GM19463 (cell line): Measurements from ENCODE around the gene ACTMAP.

Experiments
- ATAC-seq: cut with Tn5 transposase; IDR thresholded peaks from one replicate; pipeline ENCODE4 v1.9.1; 2021; ENCODE audit warnings: mild to moderate bottlenecking, moderate library complexity; ENCODE audit not compliant: unreplicated experiment

ACTMAP gene

GRCh38 chr19:40721936-40722661 is 28.2 kb downstream of the ACTMAP start:
- no peak for ATAC-seq

GRCh38 chr19:40721140-40721486 is 29.2 kb downstream of the ACTMAP start:
- no peak for ATAC-seq

GRCh38 chr19:40719414-40719894 is 30.8 kb downstream of the ACTMAP start:
- no peak for ATAC-seq

DNA sequence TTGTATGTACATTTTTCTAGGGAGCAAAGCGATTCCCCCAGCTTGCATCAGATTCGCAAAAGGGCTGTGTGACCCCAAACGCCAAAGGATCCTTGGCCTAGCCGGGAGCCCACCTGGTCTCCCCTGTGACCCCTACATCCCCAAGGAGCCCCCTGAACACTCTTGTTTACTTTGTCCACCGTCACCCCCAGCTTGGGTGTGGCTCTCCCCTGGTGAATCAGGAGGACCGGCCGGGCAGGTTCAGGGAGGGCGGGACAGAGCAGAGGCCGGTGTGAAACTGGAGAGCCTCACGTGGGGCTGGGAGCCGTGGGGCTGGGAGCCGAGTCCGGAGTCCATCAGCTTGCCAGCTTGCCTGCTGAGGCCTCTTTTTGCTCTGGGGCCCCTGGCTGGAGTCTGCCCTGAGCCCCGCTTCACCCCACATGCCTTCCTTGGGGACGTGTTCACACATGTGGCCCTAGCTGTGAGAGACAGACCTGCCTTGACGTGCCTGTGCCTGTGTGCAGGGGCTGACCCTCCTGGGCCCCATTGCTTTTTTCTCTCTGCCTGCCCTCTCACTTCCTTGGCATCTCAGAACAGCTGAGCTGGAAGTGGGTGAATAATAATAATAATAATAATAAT is 31.4 kb downstream of the ACTMAP start:
- ATAC-seq: no peak

GRCh38 chr19:40717880-40718773 is 32.1 kb downstream of the ACTMAP start:
- no peak for ATAC-seq

DNA sequence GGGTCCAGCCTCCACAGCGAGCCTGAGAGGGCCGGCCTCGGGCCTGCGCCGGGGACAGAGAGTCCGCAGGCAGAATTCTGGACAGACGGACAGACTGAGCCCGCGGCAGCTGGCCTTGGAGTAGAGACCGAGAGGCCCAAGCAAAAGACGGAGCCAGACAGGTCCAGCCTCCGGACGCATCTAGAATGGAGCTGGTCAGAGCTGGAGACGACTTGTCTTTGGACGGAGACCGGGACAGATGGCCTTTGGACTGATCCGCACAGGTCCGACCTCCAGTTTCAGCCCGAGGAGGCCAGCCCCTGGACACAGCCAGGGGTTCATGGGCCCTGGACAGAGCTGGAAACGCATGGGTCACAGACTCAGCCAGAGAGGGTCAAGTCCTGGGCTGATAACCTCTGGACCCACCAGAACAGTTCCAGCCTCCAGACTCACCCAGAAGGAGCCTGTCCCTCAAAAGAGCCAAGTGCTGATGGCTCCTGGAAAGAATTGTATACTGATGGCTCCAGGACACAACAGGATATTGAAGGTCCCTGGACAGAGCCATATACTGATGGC is 32.9 kb downstream of the ACTMAP start:
- ATAC-seq: no peak

DNA sequence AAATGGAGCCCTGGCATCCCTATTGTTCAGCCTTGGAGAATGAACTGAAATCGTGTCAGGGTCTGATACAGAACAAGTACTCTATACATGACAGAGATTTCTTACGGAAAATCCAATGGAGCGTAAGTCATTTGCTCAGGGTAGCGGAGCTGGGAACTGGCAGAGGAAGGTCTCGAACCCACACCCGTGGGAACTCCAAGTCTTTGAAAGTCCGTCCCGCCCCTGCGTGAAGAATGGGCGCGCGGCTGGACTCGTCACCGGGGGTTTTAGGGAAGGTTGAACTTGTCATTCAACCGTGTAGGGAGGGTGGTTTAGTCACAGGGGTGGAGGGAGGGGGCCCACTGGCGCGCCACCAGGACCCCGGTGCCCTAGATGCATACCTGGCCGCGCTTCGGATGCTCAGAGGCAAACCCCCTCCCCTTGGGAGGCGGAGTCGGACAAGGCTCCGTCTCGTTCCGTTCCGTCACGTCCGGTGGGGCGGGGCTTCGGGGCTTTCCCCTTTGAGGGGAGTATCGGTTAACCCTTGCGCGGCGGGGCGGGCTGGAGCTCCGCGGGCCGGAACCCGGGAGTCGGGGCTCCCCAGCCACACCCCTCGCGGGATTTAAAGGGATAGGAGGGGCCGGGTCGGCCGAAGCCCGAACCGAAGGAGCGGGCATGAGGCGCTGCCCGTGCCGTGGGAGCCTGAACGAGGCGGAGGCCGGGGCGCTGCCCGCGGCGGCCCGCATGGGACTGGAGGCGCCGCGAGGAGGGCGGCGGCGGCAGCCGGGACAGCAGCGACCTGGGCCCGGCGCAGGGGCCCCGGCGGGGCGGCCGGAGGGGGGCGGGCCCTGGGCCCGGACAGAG is 33.6 kb downstream of the ACTMAP start, which contains the start of the genes COQ8B and ITPKC:
TSS of gene COQ8B (minus strand) at position 405 of the 843 bp plus-strand sequence. CDS start 2,254 bp downstream, outside the sequence.
TSS of gene ITPKC (plus strand) at position 631 of the 843 bp plus-strand sequence. CDS start at position 655, 24 bp downstream.
- peak; percentile 66 for ATAC-seq

DNA sequence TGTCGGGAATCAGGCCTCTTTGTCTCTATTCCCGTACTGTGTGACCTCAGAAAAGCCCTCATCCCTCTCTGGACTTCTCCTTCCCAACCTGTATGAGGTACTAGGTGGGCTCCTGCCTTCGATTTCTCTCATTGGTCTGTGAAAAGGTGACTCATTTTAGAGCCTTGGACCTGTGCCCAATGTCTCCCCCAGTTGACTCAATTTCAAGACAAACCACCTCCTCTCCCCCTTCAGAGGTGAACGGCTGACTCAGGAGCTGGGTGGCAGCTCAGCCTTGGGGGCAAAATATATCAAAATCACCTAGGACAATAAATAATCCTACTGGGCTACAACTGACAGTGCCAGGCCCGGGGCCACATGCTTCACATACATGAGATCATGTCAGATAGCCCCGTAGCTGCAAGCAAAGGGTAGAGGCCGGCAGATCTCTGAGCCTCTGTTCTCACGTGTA is 34.2 kb downstream of the ACTMAP start:
- ATAC-seq: no peak

GRCh38 chr19:40714441-40715299 is 35.6 kb downstream of the ACTMAP start:
- ATAC-seq: peak; percentile 68

DNA sequence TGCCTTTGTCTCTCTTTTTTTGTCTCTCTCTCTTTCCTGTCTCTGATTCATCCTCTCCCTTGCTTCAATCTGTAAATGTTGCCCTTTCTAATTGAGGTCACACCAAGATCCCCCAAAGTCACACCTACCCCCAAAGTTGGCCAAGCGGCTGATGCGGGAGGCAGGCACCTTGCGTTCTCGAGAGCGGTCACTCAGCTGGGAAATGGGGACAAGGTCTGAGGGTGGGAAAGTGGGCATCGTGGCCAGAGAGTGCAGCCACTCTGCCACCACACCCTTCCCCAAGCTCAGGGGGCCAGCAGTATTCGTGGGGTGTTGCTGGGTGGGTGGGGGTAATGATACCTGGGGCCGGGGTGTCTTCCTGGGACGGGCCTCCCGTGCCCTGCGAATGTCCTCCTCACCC is 36.3 kb downstream of the ACTMAP start:
- ATAC-seq: no peak

DNA sequence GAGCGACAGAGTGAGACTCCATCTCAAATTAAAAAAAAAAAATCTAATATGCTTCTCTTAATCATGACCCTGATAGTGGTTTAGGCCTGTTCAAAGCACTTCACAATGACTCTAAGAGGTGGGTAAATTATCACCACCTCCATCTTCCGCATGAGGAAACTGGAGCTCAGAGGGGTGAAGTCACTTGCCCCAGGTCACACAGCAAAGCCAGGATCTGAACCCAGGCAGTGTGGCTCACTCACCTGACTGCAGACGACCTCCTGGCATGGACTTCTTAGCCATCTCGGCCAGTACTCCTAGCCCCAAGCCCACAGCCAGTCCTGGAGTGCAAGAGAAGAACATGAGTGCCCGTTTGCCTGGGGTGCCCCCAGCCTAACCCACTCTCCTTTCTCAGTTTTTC is 40.5 kb downstream of the ACTMAP start:
- no peak for ATAC-seq

GRCh38 chr19:40707615-40708014 is 42.7 kb downstream of the ACTMAP start:
- no peak for ATAC-seq

- no peak for ATAC-seq
Observed at GRCh38 chr19:40705950-40706619, 44.2 kb downstream of the ACTMAP start.

DNA sequence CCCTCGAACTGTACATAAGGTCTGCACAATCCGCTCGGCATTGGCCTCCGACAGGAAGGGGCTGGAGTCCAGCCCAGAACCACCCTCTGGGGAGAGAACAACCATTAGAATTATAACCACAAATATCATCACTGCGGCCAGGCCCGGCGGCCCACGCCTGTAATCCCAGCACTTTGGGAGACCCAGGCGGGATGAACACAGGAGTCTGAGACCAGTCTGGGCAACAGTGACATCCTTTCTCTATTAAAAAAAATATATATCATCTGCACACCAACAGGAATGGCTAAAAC is 45.0 kb downstream of the ACTMAP start:
- no peak for ATAC-seq

DNA sequence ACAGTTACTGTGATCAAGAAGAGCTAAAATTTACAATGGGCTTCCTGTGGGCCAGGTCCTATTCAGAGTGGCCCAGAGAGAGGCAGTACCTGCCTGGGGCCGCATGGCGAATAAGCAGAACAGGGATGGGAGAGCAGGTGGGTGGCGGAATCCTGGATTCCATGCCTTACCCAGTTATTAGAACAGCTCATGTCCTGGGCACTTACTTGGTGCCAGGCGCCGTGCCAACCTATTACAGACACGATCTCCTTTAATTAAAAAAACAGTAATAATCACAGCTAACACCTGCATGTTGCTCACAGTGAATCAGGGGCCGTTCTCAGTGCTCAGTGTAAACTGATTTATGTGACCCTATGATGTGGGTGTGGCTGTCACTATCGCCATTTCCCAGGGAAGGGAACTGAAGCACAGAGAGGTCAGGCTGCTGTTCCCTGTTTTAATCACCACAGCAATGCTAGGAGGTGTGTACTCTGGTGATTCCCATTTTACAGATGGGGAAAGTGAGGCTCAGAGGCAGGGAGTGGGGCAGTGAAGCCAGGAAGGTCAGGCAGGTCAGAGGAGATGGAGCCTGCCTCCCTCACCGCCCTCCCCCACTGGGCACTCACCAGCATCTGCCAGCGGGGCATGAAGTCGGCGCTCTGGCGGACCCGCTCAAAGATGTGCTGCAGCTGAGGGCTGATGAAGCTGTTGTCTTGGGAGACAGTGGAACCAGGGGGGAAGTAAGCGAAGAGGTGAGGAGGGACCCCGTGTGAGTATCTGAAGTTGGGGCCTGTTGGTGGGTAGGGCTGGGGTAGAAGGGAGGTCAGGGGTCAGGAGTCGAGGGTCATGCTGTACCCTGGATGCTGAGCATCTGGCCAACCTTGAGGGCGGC is 45.6 kb downstream of the ACTMAP start:
- ATAC-seq: no peak

- ATAC-seq: no peak
Observed at GRCh38 chr19:40703029-40703755, 47.1 kb downstream of the ACTMAP start.

GRCh38 chr19:40702337-40703012 is 47.8 kb downstream of the ACTMAP start:
- no peak for ATAC-seq
